Fibroblast of mammary gland (primary cell): ENCODE results near the gene TTYH2.

Source experiments
- DNase-seq: peaks from one replicate; pipeline ENCODE4 v3.0.0-alpha.2; 2010; ENCODE audit warnings: low read depth
- H3K4me3 ChIP-seq: 2 replicates; pipeline ENCODE4 v1.5.1; 2011; ENCODE audit warnings: low read depth, mild to moderate bottlenecking, low read length, moderate library complexity; ENCODE audit not compliant: control insufficient read depth
- CTCF ChIP-seq: conservative IDR thresholded peaks from 2 replicates; pipeline ENCODE4 v1.5.1; 2011; ENCODE audit warnings: low read depth, low read length, inconsistent platforms; ENCODE audit not compliant: control insufficient read depth, insufficient read depth

Gene TTYH2

GRCh38 chr17:74228306-74228978 is 15.1 kb downstream of the TTYH2 start:
- DNase-seq = no peak
- no peak for TF ChIP-seq CTCF

GRCh38 chr17:74230896-74231295 is 17.5 kb downstream of the TTYH2 start:
- no peak for TF ChIP-seq CTCF
- H3K4me3 ChIP-seq = no peak overlapping the region
- no peak for DNase-seq

More at GRCh38 chr17:74228306-74228978, 15.1 kb downstream of the TTYH2 start:
- H3K4me3 ChIP-seq = no peak overlapping the region

- no peak for TF ChIP-seq CTCF
- DNase-seq = no peak
- H3K4me3 ChIP-seq = no peak overlapping the region
Observed at GRCh38 chr17:74231928-74232907, 18.8 kb downstream of the TTYH2 start.

GRCh38 chr17:74233937-74234336 is 20.6 kb downstream of the TTYH2 start:
- no peak overlapping the region for H3K4me3 ChIP-seq
- TF ChIP-seq CTCF = no peak
- no peak for DNase-seq

- DNase-seq = no peak
- H3K4me3 ChIP-seq = no peak overlapping the region
- TF ChIP-seq CTCF = no peak
Observed at GRCh38 chr17:74234486-74234885, 21.1 kb downstream of the TTYH2 start.

DNA sequence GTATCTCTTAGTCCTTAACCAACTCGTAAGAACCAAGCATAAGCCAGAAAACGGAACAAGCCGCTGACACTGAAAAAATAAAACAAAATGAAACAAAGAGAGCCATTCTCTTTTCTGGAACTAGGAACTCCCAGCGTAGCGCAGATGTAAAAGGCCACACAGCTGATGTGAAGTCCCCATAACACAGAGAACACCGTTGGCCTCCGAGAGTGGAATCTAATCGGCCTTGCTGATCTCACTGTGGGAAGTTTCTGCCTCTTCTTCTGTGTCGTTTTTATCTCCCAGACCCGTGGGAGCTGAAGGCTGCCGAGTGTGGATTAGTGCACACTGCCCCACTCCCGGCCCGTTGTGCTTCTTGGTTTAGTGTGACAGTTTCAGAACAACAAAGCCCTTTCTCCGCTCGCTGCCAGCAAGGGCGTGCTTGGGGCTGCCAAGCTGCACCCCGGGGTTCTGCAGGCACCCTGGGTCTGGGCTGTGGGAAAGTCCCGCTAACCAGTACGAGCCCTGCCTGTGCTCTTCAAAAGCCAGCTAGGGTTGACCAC is 21.7 kb downstream of the TTYH2 start:
- no peak for DNase-seq
- no peak for TF ChIP-seq CTCF
- H3K4me3 ChIP-seq = no peak overlapping the region
